NCI-H82 treated with DMSO at 0.1 percent for 48 hours (cell line): ENCODE measurements around the gene MVB12B.

Experiments used
- DNase-seq: peaks from one replicate; lab custom pipeline; 2025; ENCODE audit not compliant: unreplicated experiment; lab: John Stamatoyannopoulos, UW

MVB12B gene

GRCh38 chr9:126329476-126330275 lies 3.0 kb downstream of the MVB12B start:
- DNase-seq: no peak

- DNase-seq: no peak
Measured at GRCh38 chr9:126330536-126330935, 3.9 kb downstream of the MVB12B start.

DNA sequence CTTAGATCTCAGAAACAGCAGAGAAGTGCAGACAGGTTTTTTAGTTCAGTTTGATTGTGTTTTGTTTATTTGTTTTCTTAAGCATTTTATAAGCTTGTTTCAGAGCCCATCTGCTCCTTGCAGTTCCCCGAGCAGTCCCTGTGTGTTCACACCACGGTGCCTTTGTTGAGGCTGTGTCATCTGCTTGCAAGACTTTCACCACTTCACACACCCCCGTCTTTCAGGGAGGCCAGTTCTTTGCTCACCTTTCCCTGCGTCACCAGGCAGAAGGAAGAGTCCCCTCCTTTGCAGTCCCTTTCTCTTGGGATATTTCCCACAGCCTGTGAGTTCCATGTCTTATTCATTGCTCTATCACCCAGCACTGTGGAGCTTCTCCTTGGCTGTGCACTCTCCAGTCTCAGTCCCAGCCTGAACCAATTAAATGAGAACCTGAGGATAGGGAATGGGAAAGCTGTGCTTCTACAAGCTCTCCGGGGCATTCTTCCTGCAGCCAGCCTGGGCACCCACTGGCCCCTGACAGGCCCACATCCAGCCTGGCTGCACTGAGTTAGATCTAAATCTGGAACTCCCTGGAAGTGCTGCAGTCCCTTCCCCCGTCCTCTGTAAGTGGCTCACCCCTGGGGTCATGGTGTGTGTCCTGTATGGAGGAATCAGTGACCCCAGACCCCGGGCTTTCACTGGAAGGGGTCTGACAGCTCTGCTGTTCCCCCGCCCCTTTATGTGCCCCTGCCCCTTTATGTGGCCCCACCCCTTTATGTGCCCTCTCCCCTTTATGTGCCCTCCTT lies 5.5 kb downstream of the MVB12B start:
- no peak for DNase-seq

DNA sequence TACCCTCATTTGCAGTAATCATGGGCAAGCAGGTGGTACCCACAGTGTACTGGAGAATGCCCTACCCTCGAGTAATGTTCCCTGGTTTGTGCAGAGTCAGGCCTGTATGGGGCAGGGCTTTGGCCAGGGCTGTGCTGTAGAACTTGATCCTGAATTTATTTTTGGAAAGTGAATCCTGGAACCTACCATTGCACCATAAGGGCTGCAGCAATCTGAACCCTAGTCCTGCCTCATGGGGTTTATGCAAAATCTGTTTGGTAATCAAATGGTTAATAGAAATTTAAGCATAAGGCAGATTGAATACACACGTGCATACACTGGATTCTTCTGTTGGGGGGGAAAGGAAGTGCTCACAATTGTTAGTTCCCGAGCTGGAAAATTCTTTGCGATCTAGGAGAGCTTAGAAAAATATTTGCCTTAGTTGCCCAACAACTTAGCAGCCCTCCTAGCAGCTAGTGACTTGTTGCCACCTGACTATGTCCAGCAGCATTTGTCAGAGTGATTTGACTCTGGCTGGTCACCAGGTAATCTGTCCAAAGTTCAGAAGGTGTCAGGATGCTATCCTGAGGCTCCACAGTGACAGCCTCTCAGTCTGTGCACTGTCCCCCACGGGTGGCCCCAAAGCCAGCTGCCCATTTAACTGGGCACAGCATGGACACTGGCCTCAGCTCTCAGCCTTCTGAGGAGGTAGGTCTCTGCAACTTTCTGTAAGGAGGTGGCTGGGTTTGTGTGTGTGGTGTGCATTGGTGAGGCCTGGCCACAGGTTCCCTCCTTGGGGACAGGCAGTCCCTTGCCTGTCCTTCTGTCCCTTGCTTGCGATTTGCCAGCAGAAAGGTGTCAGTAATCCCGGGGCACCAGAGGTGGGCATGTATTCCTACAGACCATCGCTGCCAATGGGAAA lies 8.3 kb downstream of the MVB12B start:
- DNase-seq: no peak

DNA sequence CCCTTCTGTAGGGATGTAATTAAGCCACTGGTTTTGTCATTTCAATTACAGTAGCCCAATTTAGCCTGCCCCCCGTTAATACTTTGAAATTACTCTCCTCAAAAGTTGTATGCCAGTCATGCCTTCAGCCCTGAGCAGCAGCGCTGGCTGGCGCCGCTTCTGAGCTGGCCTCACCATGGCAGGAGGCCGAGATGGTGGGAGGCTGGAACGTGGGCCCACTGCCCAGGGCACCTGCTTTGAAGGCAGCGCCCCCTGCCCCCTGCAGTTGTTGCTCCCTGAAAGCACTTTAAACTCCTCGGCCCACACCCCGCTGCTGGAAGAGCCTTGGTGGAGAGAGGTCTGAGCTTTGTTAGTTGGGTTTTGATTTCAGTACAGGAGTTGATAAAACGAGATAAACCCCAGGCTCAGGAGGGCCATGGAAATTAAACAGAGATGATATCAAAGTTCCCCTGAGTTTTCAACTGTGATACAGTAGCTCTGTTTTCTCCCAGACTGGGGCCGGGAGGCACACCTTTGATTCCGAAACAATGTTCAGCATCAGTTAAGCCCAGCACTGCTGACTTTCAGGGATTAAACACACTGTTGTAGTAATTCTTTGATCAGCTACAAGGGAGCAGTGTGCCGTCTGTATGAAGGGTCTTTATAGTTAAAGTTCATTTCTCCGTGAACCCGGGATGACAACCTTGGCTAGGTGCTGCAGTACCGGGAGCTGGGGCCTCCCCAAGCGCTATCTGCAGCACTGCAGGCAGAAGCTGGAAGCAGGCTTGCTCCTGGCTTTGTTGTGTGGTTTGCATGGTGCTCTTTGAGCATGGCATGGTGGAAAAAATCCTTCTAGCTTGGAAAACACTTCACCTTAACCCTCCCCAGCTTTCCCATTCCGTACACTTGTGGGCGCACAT lies 9.5 kb downstream of the MVB12B start:
- no peak for DNase-seq

DNA sequence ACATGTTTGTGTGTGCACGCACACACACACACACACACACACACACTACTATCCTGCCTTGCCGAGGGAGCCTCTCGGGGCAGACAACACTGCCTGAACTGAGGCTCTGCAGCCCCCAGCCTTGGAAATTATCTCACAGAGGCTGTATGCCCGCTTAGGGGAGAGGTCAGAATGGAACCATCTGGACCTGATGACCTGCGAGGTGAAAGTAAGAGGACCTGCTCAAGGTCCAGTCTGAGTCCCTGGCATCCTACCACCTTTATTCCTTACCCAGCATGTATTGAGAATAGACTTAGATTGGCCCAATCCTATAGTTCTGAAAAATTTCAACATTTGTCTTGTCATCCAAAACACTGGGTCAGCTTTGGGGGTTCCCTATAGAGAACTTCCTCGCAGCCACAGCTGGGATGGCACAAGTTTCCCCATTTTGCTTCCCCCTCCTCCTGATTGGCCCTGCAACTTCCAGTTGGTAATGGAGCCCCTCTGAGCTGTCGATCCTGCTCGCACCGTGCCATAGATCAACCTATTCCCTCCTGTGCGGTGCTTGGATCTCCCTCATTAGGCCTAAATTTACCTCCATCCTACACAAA lies 10.2 kb downstream of the MVB12B start:
- DNase-seq: no peak

DNA sequence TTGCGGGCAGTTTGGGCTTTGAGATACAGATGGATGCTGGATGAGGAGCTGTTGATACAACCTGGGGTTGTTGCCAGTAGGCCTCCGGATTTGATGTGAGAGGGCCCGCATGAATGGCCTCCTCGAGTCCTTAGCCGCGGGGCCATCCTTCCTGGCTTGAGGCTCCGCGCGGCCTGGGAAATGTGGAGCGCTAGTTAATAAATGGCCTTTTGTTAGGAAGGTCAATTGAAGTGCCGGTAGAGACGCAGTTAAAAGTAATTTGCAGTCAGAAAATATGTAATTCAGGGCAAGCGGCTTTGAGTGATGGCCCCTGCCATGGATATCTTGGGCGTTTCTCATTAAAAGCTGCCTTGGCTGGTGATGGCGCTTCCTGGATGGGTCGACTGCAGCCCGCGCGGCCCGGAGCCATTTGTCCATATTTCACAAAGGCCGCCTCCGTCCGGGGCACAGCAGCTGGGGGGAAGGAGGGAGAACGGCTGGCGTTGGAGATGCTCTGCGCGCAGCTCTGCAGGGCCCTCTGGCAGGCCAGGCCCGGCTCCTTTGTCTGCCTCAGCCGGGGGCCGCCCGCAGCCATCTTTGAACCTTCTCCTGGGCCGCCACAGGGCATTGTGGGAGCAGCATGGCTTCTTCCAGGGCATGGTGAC lies 11.2 kb downstream of the MVB12B start:
- DNase-seq: no peak

- DNase-seq: no peak
Measured at GRCh38 chr9:126338945-126339344, 12.3 kb downstream of the MVB12B start.

DNA sequence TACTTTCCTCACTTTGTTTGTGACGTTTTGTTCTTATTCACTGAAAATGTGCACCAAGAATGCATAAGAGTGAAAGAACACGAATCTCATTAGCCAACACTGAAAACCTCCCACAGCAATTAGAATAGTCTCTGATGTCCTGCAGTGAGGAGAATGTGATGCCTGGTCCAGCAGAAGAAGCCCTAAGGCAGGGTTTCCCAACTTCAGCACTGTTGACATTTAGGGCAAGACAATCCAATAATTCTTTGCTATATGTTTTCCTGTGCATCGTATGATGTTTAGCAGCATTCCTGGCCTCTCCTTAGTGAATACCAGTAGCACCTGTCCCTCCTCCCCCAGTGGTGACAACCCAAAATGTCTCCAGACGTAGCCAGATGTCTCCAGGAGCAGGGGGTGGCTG lies 14.8 kb downstream of the MVB12B start:
- DNase-seq: no peak

- DNase-seq: no peak
Measured at GRCh38 chr9:126341902-126342301, 15.3 kb downstream of the MVB12B start.

DNA sequence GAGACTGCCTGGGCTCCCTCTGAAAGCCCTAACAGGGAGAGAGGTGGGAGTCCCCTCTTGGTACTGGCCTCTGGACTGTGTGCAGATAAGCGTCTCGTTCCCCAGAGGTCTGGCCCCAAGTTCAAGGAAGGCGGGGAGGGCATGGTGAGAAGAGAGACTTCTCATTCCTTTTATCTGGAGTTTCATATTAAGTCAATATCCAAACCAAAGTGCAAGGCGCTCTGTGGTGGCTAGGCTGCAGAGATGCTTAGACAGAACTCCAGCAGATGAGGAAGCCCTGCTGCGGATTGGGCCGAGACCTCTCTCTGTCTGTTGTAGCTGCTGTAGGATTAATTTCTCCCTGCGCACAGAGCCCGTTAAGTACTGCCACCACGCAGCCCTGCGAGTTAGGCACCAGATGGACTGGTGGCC lies 16.0 kb downstream of the MVB12B start:
- peak; percentile 96 for DNase-seq

DNA sequence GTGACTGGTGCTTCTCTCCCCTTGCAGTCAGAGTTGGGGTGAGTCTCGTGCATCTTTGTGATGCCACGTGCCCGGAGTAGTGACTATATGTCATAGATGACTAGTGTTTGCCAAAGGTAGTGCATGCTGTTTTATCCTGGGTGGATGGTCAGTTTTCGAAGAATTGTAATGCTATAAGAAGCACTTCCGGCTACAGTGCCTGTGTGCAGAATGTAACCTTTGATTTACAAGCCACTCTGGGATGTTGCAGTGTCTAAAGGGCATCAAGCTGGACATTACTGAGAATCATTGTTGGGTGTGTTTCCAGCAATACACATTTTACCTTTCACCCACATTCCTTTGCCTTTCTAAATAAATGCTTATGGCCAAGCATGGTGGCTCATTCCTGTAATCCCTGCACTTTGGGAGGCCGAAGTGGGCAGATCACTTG lies 16.7 kb downstream of the MVB12B start:
- DNase-seq: peak; percentile 80

DNA sequence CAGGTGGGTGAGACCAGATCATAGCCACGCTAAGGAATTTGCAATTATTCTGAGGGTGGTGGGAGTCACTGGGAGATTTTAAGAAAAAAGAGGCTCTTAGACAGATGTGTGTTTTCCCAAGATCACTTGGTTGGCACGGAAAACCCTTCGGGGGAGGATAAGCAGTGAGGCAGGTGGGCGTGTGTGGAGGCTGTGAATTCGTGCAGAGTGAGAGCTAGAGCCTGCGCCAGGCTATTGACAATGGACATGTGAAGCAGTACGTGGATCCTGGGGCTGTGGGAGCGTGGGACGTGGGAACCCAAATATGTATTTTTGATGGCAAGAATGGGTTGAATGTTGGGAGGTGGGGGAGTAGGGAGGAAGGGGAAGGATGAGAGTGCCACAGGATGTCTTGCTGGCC lies 19.4 kb downstream of the MVB12B start:
- no peak for DNase-seq

GRCh38 chr9:126347093-126347492 lies 20.5 kb downstream of the MVB12B start:
- DNase-seq: no peak

DNA sequence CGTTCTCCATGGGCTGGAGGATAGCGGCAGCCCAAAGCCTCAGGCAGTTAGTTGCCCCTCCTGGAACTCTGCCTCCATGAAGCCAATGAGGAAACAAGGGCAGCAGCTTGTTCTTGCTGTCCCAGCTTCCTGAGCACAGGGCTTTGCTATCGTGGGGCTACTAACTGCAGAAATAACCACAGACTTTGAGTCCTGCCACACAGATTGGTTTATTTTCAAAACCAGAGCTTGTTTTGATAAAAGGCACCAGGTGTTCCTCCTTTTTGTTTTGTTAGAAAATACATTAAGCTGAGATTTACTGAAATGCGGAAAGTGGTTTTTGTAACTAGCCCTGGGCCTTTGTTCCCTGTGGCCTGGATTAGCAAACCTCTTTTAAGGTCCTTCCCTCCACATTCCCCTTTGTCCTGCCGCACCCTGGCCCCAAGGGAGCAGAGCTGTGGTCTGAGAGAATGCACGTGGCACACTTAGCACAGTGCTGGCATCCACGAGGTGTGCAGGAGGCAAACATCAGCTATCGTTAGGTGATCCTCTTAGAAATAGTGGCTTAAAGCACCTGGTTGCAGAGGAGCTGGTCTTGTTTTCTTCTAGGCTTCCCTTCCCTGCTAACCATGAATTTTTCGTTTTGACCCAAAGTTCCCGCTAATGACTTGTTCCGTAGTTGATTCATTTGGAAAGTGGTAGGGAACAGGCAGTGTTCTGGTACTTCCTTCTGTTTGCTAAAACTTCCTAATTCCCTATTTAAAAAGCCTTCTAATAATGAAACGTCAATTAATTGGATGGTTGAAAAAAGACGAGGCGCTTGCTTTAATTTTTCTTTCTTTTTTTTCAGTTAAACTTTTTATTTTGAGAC lies 21.5 kb downstream of the MVB12B start:
- DNase-seq: peak; percentile 14

DNA sequence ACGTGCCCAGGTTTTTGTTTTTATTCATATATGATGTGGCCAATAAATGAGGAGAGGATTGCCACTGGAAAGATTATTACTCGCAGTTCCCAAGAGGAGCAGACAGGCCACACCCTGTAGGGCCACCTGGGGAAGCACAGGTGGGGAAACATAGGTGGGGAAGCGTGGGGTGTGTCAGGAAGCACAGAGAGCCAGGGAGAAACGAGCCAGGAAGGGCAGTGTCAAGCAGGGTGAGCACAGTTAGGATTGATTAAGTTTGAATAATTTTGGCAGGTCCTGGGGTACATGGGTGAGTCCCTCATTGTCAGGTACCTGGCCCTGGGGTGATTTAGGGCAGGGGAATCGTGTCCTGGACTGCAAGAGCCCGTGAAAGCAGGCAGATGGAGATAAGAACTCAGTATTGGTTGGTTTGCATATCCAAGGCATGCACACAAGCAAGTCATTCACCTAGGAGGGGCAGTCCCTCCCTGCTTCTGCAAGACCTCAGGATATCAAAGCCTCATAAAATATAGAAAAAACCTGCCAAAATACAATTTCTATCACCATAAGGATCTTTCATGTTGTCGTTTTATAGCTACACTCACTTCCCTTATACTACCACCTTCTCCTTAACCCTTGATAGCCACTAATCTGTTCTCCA lies 22.4 kb downstream of the MVB12B start:
- no peak for DNase-seq

DNA sequence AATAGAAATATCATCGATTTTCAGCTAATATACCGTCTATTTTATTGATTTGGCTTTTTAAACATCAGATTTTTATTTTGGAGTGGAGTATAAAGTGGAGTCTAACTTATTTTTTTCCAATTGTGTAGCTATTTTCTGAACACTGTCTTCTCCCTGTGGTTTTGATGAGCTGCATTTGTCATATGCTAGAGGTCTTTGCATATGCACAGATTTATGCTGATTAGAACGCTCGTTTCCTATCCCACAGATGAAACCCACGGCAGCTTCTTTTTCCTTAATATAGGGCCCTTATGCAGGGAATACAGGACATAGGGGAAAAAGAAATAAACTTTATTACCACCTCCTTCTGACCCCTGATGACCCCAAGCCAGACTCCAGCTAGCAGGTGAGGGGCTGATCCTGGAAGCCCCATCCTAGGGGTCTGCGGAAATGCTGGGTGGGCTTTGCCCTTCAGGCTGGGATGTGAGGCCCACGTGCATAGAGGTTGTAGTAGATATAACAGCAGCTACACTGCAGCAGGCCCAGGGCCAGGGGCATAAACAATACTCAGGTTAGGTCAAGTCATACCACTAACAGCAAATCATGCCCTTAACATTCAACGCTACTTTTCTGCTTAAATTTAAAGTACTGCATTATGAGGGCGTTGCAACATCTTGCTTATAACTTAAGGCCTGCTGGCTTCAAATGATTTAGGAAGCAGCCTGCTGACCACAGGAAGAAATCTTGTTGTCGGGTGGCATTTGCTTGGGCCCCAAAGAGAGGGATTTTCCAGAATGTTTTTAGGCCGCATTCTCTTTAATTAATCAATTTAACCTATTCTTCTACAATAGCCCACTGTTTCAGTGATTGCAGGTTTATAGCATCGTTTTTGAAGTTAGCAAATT lies 28.5 kb downstream of the MVB12B start:
- no peak for DNase-seq
